Right kidney (tissue), 1 donor: Measurements from ENCODE around the gene PHKB.
"Not testable (repeated sequence)": the region's sequence is repeated elsewhere in the genome, so short reads cannot be mapped to it uniquely, and the experiment has no call there.

ENCODE experiments used
- DNase-seq: peaks from one replicate; pipeline ENCODE4 v3.0.0-alpha.2; 2016

PHKB gene

DNA sequence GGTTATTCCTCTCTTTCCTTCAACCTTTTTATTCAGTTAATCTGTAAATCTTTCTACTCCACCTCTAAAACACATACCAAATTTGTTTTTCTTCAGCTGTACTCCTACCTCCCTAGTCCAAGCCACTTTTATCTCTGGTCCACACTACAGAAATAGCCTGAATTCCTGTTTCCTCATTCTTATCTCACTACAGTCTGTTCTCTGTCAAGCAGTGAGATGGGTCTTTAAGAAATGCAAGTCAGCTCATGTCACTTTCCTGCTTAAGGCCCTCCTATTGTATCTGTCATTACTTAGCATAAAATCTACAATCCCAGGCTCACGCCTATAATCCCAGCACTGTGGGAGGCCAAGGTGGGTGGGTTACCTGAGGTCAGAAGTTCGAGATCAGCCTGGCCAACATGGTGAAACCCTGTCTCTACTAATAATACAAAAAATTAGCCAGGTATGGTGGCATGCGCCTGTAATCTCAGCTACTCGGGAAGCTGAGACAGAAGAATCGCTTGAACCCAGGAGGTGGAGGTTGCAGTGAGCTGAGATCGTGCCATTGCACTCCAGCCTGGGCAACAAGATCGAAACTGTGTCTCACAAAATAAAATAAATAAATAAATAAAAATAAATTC lies 7.0 kb downstream of the PHKB start:
- DNase-seq: not testable (repeated sequence)

DNA sequence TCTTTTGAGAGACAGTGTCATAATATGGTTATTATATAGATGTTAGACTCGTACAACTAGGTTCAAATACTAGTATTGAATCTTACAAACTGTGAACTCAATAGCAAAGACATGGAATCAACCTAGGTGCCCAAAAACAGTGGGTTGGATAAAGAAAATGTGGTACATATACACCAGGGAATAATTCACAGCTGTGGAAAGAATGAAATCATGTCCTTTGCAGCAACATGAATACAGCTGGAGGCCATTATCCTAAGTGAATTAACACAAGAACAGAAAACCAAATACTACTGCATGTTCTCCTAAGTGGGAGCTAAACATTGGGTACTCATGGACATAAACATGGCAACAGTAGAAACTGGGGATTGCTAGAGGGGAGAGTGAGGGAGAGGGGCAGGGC lies 8.1 kb downstream of the PHKB start:
- no peak for DNase-seq

DNA sequence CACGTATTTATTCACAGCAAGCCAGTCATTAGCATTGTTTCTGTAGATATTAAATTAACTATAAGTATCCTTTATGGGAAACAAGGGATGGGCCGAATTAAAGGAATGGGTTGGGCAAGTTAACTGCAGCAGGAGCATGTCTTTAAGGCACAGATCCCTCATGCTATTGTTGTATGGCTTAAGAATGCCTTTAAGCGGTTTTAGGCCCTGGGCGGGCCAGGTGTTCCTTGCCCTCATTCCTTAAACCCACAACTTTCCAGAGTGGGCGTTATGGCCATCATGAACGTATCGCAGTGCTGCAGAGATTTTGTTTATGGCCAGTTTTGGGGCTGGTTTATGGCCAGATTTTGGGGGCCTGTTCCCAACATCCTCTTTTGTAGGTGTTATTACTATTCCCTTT lies 9.1 kb downstream of the PHKB start:
- DNase-seq: no peak

DNA sequence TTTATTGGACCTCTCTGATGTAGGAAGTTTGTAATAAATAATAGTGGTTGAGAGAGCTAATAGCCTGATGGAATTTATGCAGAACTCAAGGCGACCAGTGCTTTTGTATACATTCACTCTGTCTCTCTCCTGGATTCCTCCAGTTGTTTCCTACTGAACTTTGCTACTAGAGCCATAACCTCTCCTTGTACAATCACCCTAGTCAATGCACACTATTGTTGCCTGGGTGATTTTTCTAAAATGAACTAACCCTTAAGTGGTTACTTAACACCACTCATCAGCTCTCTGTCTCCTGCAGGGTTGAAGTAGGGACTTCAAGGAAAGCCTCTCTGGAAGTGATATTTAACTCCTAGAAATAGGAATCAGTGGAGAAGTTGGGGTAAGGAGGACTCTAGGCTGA lies 9.7 kb downstream of the PHKB start:
- no peak for DNase-seq

DNA sequence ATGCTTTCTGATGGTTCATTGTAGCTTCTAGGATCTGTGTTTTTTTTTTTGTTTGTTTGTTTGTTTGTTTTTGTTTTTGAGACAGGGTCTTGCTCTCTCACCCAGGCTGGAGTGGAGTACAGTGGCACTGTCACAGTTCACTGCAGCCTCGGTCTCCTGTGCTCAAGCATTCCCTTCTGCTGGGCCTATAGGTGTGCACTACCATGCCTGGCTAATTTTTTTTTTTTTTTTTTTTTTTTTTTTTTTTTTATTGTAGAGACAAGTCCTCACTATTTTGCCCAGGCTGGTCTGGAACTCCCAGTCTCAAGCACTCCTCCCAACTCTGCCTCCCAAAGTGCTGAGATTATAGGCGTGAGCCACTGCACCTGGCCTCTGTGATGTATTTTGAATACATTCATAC lies 11.9 kb downstream of the PHKB start:
- not testable (repeated sequence) for DNase-seq

DNA sequence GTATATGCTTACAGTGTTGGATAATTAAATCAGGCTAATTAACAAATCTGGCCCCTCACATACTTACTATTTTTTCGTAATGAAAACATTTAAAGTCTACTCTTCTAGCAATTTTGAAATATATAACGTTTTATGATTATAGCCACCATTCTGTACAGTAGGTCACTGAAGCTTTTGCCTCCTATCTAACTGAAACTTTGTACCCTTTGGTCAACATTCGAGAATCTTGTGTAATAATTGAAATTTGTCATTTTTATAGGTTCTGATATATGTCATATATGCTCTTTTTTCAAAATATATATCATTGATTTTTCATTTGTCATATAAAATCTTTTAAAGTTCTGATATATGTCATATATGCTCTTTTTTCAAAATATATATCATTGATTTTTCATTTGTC lies 12.7 kb downstream of the PHKB start:
- DNase-seq: no peak

DNA sequence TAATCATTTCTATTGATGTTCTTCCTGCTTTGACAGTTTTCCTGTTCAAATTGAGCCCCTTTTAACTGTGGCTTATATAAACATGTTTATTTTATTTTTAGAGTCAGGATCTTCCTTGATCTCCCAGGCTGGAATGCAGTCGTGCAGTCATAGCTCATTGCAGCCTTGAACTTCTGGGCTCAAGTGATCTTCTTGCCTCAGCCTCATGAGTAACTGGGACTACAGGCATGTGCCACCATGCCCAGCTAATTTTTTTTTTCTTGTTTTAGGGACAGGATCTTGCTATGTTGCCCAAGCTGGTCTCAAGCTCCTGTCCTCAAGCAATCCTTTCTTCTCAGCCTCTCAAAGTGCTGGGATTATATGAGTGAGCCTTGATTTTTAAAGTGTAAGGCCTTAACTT lies 14.7 kb downstream of the PHKB start:
- DNase-seq: no peak

DNA sequence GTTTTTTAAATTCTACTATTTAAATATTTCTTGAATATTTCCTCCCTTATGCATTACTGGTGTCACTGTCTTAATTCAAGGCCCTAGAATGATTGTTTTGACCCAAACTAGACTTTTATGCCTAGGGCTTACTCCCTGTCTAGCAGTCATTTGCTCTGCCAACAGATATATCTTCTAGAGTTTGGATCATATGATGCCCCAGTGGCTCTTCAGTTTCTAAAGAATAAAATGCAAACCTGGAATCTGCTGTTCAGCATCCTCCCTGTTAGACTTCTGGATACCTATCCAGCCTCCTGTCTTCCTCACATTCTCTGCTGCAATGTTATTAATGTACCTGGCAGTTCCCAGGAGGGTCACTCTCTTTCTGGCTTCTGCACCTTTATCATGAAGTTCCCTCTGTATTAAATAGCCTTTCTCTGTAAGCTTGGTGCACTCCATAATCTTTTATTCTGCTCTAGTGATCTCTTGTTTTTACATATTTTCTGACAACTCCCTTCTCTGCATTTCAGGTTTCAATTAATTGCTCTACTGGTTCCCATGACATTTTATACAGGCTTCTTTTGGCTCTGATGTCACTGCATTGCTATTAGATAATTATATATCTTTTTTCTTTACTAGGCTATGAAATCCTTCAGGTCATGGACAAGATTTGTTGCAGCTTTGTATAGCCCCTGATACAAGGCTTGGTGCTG lies 15.7 kb downstream of the PHKB start:
- no peak for DNase-seq

DNA sequence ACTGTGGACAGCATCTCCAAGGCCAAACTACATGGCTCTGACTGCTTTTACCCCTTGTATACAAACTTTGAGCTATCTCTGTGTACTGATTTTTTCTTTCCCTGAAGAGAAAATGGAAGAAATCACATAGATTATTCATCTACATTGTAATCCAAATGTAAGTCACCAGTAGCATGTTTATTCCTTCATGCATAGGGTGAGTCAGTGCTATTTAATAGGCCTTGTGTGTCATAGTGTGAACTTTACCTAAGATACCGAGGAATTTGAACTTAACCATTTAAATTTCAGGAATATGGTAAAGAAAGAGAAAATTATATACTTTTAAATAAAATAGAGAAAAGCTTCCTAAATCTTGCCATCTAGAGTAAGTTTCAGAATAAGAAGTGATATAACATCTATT lies 16.5 kb downstream of the PHKB start:
- no peak for DNase-seq

DNA sequence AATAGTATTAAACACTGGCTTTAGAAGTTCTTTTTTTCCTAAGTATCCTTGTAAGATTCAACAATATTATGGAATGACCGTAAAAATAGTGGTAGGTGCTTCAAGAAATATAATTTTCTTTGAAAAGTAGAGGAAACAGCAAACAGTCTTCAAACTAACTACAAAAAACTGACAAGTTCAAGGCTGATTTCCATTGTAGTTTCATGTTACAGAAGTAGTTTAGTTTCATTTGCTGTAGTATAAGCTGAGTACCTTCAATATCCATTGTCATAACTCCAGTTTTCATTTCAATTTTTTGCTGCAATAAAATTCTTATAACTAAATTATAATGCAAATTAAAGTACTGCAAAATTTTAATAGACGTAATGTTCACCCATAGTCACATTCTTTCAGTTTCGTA lies 19.3 kb downstream of the PHKB start:
- DNase-seq: no peak

DNA sequence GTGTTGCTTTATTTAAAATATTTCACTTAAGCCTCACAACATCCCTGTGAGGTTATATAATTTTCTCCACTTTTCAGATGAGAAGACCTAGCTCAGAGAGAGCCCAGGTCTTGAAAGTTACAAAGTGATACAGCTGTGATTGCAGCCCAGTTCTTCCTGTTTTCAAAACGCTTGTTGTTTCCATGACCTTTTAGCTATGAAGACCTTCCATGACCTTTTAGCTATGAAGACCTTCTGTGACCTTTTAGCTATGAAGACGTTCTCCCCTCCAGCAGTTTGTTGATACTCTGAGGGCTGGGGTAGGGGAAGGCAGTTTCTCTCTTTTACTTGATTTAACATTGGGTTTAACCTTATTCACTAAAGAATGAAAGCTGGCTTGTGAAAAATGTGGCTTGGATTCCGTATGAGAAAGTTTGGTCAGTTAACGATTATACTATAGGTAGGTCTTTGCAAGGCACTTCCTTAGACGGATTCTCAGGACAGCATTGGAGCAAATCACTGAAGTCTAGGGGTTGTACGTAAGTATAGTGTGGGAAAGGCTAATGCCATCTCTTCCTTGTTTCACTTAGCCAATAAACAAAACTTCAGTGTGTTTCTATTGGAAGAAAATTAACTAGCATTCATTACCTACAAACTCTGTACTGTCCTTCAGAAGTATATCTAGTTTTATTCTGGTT lies 20.7 kb downstream of the PHKB start:
- no peak for DNase-seq

DNA sequence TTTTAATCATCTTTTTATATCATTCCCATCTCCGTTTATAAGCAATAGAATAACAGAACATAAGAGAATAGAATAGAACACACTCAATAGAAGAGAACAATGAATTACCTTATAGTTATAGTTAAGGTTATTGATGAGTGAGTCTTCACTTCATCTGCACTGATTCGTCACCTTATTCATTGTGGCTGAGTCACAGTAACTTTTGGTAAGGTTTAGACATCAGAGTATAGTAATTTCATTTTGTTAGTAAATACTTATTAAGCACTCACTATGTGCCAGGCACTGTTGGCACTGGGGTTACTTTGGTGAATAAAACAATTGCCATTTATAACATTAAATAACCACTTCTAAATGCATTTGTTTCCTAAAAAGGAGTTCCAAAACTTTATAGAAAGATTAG lies 22.5 kb downstream of the PHKB start:
- DNase-seq: no peak

DNA sequence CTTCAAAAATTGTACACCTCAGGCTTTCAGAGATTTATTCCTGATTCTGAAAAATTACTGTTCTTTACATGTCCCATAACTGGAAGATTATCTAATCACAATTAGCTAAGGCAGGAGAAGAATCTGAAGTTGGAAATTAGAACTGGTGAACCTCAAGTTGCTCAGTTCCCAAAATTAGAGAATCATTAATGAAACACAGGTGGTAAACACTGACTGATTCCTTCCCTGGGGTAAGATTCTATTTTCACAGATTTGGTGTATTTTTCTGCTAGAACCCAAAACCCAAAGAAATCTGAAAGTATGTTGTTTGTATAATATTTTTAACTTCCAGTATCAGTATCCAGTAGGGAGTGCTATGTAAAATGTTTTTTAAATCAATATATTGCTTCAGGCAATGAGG lies 25.7 kb downstream of the PHKB start:
- DNase-seq: no peak

DNA sequence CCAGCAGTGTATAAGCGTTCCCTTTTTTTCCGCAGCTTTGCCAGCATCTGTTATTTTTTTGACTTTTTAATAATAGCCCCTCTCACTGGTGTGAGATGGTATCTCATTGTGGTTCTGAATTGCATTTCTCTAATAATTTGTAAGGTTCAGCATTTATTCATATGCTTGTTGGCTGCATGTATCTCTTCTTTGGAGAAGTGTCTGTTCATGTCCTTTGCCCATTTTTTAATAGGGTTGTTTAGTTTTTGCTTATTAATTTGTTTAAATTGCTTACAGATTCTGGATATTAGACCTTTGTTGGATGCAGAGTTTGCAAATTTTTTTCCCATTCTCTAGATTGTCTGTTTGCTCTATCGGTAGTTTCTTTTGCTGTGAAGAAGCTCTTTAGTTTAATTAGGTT lies 26.9 kb downstream of the PHKB start:
- DNase-seq: no peak

DNA sequence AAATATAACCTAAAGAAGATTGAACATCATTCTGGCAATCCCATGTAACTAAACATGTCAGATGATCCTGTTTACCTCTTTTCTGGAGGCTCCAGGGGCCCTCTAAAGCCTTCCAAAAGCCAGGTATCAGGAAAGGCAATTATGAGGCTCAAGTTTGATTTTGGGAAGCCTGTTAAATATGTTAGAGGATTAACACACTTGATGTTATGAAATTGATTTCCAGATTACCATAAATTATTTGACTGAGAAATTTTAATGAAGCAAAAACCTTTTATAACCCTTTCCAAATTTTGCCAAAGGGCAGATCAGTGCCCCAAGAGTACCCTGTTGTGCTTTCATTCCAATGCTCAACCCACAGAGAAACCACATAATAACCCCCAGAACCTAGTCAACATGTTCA lies 29.3 kb downstream of the PHKB start:
- DNase-seq: no peak

DNA sequence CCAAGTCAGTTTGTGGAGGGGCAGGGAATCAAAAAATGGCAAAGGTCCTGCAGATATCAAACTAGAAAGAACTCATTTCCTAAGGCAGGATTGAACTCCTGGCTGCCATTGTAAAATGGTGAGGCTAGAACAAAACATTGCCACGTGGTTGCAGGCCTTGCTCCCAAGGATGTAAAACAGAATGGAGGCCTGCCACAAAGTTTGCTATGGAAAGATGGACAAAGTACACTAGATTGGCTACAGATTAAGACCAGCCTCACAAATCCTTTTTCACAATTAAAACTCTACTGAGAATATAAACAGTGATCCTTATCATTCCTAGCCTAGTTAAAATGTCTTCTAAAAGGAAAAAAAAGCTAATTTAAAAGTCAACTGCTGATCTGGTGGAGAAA lies 30.9 kb downstream of the PHKB start:
- no peak for DNase-seq

DNA sequence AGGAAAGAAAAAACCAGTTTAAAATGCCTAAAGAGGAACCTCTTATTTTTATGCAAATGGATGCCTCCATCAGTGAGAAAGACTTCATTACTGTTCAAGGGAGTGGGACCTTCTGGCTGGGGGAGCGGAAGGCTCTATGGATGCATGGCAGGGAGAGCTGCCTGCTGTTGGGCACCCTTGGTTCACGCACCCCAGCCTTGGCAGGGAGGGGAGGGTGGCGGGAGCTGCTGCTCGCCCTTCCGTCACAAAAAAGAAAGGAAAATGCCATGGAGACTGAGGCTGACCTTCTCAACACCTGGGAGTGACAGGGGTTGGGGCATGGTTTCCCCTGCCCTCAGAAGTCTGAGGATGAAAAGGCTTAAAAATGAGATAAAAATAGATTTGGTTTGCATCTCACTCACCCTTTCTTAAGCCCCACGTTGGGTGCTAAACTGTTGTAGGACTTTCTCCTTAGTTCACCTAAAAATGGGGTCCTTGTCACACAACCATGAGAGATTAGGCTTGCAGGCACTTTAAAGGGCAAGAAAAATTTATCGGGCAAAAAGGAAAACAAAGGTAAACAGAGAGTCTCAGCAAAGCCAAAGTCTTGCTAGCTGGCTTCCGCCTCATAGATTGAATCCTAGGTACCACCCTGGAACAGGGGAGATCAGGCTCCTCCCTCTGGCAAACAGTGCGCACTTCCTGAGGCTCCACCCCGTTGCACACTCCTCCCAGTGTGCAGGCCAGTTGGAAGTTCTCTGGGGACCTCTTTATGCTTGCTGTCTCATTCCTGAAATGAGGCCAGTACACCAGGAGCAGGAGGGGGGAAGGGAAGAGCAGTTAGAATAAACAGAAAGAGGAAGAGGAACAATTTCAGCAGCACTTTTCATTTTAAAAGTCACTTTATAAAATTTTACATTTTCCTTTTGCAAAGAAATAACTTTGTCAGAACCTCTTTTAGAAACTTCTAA lies 31.6 kb downstream of the PHKB start:
- DNase-seq: no peak

DNA sequence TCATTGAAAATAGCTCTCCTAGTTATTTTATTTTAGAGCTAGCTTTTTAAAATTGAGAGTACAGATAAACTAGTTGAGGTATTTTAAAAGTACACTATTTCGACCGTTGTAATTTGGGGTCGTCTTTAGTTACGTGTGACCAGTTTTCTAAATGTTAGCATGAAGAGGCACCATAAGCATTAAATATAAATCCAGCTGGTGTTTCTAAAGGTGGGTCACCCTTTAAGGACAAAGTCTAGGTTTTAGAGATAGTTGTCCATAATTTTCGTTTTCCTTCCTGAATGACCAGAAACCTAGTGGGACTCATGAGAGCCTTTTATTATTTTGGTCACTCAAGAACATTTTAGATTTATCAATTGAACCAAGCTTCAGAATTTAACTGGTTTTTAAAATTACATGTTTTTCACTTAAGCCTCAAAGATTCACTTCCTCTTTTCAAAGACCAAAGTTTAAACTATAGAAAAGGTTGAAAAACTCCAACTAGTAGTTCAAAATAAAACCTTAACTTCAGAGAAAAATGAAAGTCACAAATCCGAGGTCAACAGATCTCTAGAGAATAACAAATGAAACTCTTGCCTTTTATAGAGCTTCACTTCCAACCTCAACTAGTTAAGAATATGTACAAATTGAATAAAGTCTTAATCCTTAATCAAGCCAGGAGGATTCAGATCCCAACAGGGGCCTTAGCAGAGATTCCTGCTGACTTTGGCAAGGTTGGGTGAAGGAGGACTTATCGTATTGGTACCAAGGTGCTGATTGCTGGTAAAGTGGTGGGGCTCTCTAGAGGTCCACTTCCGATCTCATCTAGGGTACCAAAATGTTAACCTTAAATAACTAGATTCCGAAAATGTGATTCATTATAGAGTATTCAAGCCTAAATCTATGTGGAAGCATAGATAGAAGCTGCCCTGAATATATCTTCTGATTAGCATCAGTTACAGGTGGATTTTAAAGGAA lies 32.5 kb downstream of the PHKB start:
- DNase-seq: no peak

DNA sequence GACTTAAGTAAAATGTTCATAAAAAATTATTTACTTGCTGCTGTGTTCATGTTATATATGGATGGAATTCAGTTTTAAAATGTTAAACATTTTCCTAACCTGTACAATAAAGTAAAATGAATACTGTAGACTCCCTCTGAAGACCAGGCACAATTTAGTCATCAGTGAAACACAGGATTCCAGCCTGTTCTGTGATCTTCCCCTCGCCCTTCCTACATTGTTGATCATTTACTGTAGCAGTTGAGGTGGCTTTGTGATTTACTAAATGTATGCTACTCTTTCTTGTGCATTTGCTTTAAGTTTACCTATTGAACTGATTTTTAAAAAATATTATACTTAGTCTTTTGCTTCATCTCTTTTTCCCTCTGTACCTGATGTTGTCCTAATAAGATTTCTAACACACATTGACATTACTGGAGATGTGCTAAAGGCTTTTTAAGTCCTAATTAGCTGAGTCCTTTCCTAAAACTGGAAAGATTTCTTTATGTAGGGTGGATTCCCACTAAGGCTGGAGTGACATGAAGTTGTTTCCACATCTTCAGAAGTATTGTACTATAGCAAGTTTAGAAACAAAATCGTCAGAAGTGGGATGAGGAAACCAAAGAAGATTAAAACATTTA lies 38.1 kb downstream of the PHKB start:
- no peak for DNase-seq

DNA sequence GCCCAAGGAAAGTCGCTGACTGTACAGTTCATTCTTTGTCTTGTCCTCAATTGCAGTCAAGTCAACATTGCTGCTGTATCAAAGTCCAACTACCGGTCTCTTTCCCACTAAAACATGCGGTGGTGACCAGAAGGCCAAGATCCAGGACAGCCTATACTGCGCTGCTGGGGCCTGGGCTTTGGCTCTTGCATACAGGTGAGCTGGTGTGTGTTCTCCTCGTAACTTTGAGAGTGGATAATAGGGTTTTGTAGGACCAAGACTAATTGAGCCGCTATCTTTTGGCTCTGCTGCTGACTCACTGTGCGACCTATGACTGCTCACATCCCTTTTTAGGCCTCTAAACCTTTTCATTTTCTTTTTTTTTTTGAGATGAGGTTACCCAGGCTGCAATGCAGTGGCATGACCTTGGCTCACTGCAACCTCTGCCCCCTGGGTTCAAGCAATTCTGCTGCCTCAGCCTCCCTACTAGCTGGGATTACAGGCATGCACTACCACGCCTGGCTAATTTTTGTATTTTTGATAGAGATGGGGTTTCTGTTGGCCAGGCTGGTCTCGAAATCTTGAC lies 38.7 kb downstream of the PHKB start:
- DNase-seq: no peak

DNA sequence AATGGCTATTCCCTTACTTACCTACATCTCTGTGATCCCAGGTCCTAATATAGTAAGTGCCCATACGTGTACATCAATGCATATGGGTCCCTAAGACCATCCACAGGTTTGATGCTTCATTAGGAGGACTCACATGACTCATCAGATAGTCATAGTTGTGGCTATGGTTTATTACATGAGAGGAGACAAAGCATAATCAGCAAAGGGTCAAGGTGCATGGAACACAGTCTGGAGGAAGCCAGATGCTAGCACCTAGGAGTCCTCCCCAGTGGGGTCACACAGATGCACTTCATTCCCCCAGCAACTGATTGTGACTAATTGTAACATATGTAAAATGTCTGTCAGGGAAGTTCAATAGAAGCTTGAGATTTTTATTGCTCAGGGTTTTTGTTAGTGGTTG lies 42.8 kb downstream of the PHKB start:
- no peak for DNase-seq
